Body of pancreas (tissue), 4 donors: Measurements from ENCODE around the gene CEACAM19.

Source experiments
- POLR2A ChIP-seq, 3 donors: fragments of 450-650 bp; IDR thresholded peaks; one replicate each; pipeline ENCODE4 v1.6.1; 2016; ENCODE audit warnings: antibody characterized with exemption in 3 of 3, mild to moderate bottlenecking in 2 of 3
- TF ChIP-seq, protein P1 (sequence below), 7 experiments: fragments of 450-650 bp in 4 of 7; fragments of 200-600 bp in 3 of 7; sonication (generic) in 3 of 7; IDR thresholded peaks; one replicate each; pipeline ENCODE4 v1.5.1; 2016 to 2019; ENCODE audit warnings: antibody characterized with exemption in 7 of 7

- TF ChIP-seq POLR2A (IDR thresholded peaks at IDR 0.05), result peak; percentile 50 to 56 (median 52)
- TF ChIP-seq, protein P1, sequence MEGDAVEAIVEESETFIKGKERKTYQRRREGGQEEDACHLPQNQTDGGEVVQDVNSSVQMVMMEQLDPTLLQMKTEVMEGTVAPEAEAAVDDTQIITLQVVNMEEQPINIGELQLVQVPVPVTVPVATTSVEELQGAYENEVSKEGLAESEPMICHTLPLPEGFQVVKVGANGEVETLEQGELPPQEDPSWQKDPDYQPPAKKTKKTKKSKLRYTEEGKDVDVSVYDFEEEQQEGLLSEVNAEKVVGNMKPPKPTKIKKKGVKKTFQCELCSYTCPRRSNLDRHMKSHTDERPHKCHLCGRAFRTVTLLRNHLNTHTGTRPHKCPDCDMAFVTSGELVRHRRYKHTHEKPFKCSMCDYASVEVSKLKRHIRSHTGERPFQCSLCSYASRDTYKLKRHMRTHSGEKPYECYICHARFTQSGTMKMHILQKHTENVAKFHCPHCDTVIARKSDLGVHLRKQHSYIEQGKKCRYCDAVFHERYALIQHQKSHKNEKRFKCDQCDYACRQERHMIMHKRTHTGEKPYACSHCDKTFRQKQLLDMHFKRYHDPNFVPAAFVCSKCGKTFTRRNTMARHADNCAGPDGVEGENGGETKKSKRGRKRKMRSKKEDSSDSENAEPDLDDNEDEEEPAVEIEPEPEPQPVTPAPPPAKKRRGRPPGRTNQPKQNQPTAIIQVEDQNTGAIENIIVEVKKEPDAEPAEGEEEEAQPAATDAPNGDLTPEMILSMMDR (IDR thresholded peaks at IDR 0.05), result no peak
Measured at GRCh38 chr19:44696939-44697669, 25.8 kb downstream of the CEACAM19 start.
